GM23338 (cell line): ENCODE data around the gene AZIN2. TPM values are rescaled to one million over a fixed set of nuclear protein-coding genes. Genes with fewer than 3 reads are reported as not detected.

Source experiments
- ATAC-seq: fragments of 200-7000 bp; cut with Tn5 transposase; 3 replicates; pipeline ENCODE4 v1.9.1; 2020
- DNase-seq: peaks from one replicate; pipeline ENCODE4 v3.0.0-alpha.2; 2015; ENCODE audit warnings: low spot score
- H2AFZ ChIP-seq: fragments of 200-600 bp; sonication (generic); 2 replicates; pipeline ENCODE4 v1.8.0; 2016; ENCODE audit warnings: antibody characterized with exemption, mild to moderate bottlenecking, moderate library complexity
- H3F3A ChIP-seq: fragments of 200-600 bp; sonication (generic); replicated peaks from 2 replicates; pipeline ENCODE4 v1.8.0; 2017; ENCODE audit warnings: antibody characterized with exemption, mixed run types, low read depth
- H3K27ac ChIP-seq: fragments of 200-600 bp; sonication (generic); 2 replicates; pipeline ENCODE4 v1.6.1; 2016; ENCODE audit warnings: low read depth
- H3K27me3 ChIP-seq: fragments of 200-600 bp; sonication (generic); 2 replicates; pipeline ENCODE4 v1.8.0; 2016; ENCODE audit warnings: mild to moderate bottlenecking, mixed run types, moderate library complexity; ENCODE audit not compliant: insufficient read depth
- H3K36me3 ChIP-seq: fragments of 200-600 bp; sonication (generic); 2 replicates; pipeline ENCODE4 v1.8.0; 2016; ENCODE audit warnings: mild to moderate bottlenecking; ENCODE audit not compliant: insufficient read depth
- H3K4me1 ChIP-seq: fragments of 200-600 bp; sonication (generic); 2 replicates; pipeline ENCODE4 v1.8.0; 2016; ENCODE audit warnings: mild to moderate bottlenecking, moderate library complexity; ENCODE audit not compliant: insufficient read depth
- H3K4me2 ChIP-seq: fragments of 200-600 bp; sonication (generic); 2 replicates; pipeline ENCODE4 v1.7.1; 2017; ENCODE audit warnings: mixed run types
- H3K4me3 ChIP-seq: fragments of 200-600 bp; sonication (generic); 2 replicates; pipeline ENCODE4 v1.6.1; 2016; ENCODE audit warnings: mixed run types
- H3K79me2 ChIP-seq: fragments of 200-600 bp; sonication (generic); replicated peaks from 2 replicates; pipeline ENCODE4 v1.8.0; 2017; ENCODE audit warnings: mild to moderate bottlenecking; ENCODE audit not compliant: insufficient read depth
- H3K9me2 ChIP-seq: fragments of 200-600 bp; sonication (generic); 2 replicates; pipeline ENCODE4 v1.8.0; 2017; ENCODE audit not compliant: insufficient read depth
- H4K20me1 ChIP-seq: fragments of 200-600 bp; sonication (generic); replicated peaks from 2 replicates; pipeline ENCODE4 v1.8.0; 2017; ENCODE audit warnings: mild to moderate bottlenecking; ENCODE audit not compliant: insufficient read depth
- H3K27ac Mint-ChIP-seq: 2 replicates; pipeline ENCODE4 v1.8.0; 2020; ENCODE audit warnings: inconsistent platforms, mild to moderate bottlenecking, moderate library complexity, mixed read lengths
- H3K27me3 Mint-ChIP-seq: 3 replicates; pipeline ENCODE4 v1.8.0; 2022; ENCODE audit warnings: low read depth, mild to moderate bottlenecking, moderate library complexity, mixed read lengths, inconsistent platforms; ENCODE audit not compliant: insufficient read depth, poor library complexity
- H3K36me3 Mint-ChIP-seq: 3 replicates; pipeline ENCODE4 v1.8.0; 2021; ENCODE audit warnings: low read depth, mild to moderate bottlenecking, inconsistent platforms, moderate library complexity, mixed read lengths
- H3K4me1 Mint-ChIP-seq: 3 replicates; pipeline ENCODE4 v1.8.0; 2020; ENCODE audit warnings: mild to moderate bottlenecking, inconsistent platforms, mixed read lengths
- H3K4me3 Mint-ChIP-seq: 3 replicates; pipeline ENCODE4 v1.8.0; 2021; ENCODE audit warnings: moderate library complexity, mild to moderate bottlenecking, inconsistent platforms, mixed read lengths
- H3K9me3 Mint-ChIP-seq: 3 replicates; pipeline ENCODE4 v1.8.0; 2020; ENCODE audit warnings: moderate library complexity, mild to moderate bottlenecking, inconsistent platforms, mixed read lengths
- CREB1 ChIP-seq: fragments of 250-450 bp; sonication (Bioruptor Pico); IDR thresholded peaks from 2 replicates; pipeline ENCODE4 v1.5.0; 2020; ENCODE audit warnings: low read depth, mild to moderate bottlenecking, moderate library complexity
- EZH2 ChIP-seq: fragments of 200-600 bp; sonication (generic); IDR thresholded peaks from one replicate; pipeline ENCODE4 v1.8.0; 2017; ENCODE audit warnings: antibody characterized with exemption, mild to moderate bottlenecking, low read depth; ENCODE audit not compliant: unreplicated experiment
- EZH2phosphoT487 ChIP-seq: fragments of 200-600 bp; sonication (generic); IDR thresholded peaks from one replicate; pipeline ENCODE4 v1.8.1; 2018; ENCODE audit warnings: antibody characterized with exemption; ENCODE audit not compliant: unreplicated experiment
- JUNB ChIP-seq: IDR thresholded peaks from one replicate; pipeline ENCODE4 v1.6.1; 2016; ENCODE audit warnings: antibody characterized with exemption; ENCODE audit not compliant: unreplicated experiment
- NANOG ChIP-seq: IDR thresholded peaks from 2 replicates; pipeline ENCODE4 v1.6.1; 2016; ENCODE audit warnings: antibody characterized with exemption, borderline replicate concordance
- POLR2AphosphoS5 ChIP-seq: IDR thresholded peaks from 2 replicates; pipeline ENCODE4 v1.6.1; 2016; ENCODE audit warnings: antibody characterized with exemption, low read depth
- STAT1 ChIP-seq: IDR thresholded peaks from one replicate; pipeline ENCODE4 v1.6.1; 2016; ENCODE audit warnings: antibody characterized with exemption; ENCODE audit not compliant: unreplicated experiment
- ZNF114 ChIP-seq: fragments of 250-450 bp; sonication (Bioruptor Pico); IDR thresholded peaks from 2 replicates; pipeline ENCODE4 v1.5.0; 2020; ENCODE audit warnings: mild to moderate bottlenecking, moderate library complexity
- ZNF331 ChIP-seq: fragments of 250-450 bp; sonication (Bioruptor Pico); IDR thresholded peaks from 2 replicates; pipeline ENCODE4 v1.5.0; 2020; ENCODE audit warnings: low read depth, mild to moderate bottlenecking, moderate library complexity
- polyA plus RNA-seq: library from polyadenylated mRNA; unstranded; fragments of >200 nt; fragmentation: Nextera tagmentation; extraction: Ambion mirVana; gene quantifications from 2 replicates; pipeline ENCODE4 v1.2.1, GENCODE V29; 2016
- total RNA-seq: library from RNA; depleted of rRNA; stranded (reverse); fragments of >200 nt; shearing (Covaris generic); gene quantifications from 2 replicates; pipeline ENCODE4 v1.2.3, GENCODE V29; 2014
- TF ChIP-seq, protein P1 (sequence below): IDR thresholded peaks from one replicate; pipeline ENCODE4 v1.6.1; 2018; ENCODE audit warnings: antibody characterized with exemption; ENCODE audit not compliant: unreplicated experiment
- TF ChIP-seq, protein P2 (sequence below), 2 experiments: fragments of 200-600 bp in 1 of 2; sonication (generic) in 1 of 2; conservative IDR thresholded peaks; 2 replicates each; pipeline versions ENCODE4 v1.5.1 to v1.6.1; 2016 to 2017; ENCODE audit warnings: antibody characterized with exemption in 2 of 2, low read depth in 2 of 2, mild to moderate bottlenecking in 2 of 2, moderate library complexity in 1 of 2
- TF ChIP-seq, protein P3 (sequence below): IDR thresholded peaks from 2 replicates; pipeline ENCODE4 v1.6.1; 2016; ENCODE audit warnings: antibody characterized with exemption
- TF ChIP-seq, protein P4 (sequence below): fragments of 250-450 bp; sonication (Bioruptor Pico); IDR thresholded peaks from 2 replicates; pipeline ENCODE4 v1.5.0; 2020; ENCODE audit warnings: mild to moderate bottlenecking, moderate library complexity

Gene AZIN2
- total and polyA plus RNA-seq, 2 experiments from 2014 or later, result 0.37 to 1.2 TPM

DNA sequence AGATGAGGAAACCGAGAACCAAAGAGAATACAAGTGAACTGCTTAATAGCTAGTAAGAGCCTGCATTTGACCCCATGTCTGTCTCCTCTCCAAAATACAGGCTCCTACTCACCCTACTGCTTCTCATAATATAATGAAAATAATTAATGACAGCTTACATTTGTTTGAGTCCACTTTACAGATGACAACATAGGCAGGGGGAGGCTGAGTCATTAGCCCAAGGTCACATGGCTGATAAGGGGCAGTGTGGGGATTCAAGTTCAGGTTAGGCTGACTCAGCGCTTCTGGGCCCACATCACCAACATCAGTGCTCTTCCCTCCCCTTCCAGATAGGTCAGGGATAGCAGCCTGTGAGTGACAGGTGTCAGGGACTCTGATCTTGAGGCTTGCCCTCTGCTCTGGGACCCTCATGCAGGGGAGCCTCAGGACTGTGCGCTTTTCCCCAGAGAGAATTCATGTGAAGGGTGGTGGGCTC is 16.2 kb downstream of the AZIN2 start:
- 0 out of 2 replicates have a peak, but pooled peaks cover under 1% of the 10 kb centered on the region for H3K27me3 ChIP-seq
- H3F3A ChIP-seq, result no peaks in the 10 kb centered on the region
- H4K20me1 ChIP-seq, result no peaks in the 10 kb centered on the region
- ATAC-seq, result no peak
- no peak overlapping the region for H3K27ac ChIP-seq
- H3K4me2 ChIP-seq, result no peak overlapping the region
- Mint-ChIP-seq H3K27ac (no peak overlapping the region), H3K4me3 (no peak overlapping the region), H3K9me3 (no peaks in the 10 kb centered on the region), H3K36me3 (no peaks in the 10 kb centered on the region), H3K27me3 (peaks cover 20% of the 10 kb centered on the region), H3K4me1 (peaks cover 18% of the 10 kb centered on the region)
- no peaks in the 10 kb centered on the region for H3K79me2 ChIP-seq
- peaks cover 10% of the 10 kb centered on the region; the same call in 1 of the 2 replicates for H3K4me1 ChIP-seq
- H3K36me3 ChIP-seq, result no peaks in the 10 kb centered on the region
- TF ChIP-seq POLR2AphosphoS5 (no peak), CREB1 (no peak), ZNF331 (CRISPR knock-in tag) (no peak), STAT1 (no peak), NANOG (no peak), EZH2phosphoT487 (no peak), EZH2 (no peak), ZNF114 (CRISPR knock-in tag) (no peak), JUNB (no peak)
- TF ChIP-seq, protein P1, sequence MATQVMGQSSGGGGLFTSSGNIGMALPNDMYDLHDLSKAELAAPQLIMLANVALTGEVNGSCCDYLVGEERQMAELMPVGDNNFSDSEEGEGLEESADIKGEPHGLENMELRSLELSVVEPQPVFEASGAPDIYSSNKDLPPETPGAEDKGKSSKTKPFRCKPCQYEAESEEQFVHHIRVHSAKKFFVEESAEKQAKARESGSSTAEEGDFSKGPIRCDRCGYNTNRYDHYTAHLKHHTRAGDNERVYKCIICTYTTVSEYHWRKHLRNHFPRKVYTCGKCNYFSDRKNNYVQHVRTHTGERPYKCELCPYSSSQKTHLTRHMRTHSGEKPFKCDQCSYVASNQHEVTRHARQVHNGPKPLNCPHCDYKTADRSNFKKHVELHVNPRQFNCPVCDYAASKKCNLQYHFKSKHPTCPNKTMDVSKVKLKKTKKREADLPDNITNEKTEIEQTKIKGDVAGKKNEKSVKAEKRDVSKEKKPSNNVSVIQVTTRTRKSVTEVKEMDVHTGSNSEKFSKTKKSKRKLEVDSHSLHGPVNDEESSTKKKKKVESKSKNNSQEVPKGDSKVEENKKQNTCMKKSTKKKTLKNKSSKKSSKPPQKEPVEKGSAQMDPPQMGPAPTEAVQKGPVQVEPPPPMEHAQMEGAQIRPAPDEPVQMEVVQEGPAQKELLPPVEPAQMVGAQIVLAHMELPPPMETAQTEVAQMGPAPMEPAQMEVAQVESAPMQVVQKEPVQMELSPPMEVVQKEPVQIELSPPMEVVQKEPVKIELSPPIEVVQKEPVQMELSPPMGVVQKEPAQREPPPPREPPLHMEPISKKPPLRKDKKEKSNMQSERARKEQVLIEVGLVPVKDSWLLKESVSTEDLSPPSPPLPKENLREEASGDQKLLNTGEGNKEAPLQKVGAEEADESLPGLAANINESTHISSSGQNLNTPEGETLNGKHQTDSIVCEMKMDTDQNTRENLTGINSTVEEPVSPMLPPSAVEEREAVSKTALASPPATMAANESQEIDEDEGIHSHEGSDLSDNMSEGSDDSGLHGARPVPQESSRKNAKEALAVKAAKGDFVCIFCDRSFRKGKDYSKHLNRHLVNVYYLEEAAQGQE, result no peak
- TF ChIP-seq, protein P2, sequence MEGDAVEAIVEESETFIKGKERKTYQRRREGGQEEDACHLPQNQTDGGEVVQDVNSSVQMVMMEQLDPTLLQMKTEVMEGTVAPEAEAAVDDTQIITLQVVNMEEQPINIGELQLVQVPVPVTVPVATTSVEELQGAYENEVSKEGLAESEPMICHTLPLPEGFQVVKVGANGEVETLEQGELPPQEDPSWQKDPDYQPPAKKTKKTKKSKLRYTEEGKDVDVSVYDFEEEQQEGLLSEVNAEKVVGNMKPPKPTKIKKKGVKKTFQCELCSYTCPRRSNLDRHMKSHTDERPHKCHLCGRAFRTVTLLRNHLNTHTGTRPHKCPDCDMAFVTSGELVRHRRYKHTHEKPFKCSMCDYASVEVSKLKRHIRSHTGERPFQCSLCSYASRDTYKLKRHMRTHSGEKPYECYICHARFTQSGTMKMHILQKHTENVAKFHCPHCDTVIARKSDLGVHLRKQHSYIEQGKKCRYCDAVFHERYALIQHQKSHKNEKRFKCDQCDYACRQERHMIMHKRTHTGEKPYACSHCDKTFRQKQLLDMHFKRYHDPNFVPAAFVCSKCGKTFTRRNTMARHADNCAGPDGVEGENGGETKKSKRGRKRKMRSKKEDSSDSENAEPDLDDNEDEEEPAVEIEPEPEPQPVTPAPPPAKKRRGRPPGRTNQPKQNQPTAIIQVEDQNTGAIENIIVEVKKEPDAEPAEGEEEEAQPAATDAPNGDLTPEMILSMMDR (conservative IDR thresholded peaks at IDR 0.05; ENCODE audit: low read depth in 2 of 2), result no peak
- TF ChIP-seq, protein P3, sequence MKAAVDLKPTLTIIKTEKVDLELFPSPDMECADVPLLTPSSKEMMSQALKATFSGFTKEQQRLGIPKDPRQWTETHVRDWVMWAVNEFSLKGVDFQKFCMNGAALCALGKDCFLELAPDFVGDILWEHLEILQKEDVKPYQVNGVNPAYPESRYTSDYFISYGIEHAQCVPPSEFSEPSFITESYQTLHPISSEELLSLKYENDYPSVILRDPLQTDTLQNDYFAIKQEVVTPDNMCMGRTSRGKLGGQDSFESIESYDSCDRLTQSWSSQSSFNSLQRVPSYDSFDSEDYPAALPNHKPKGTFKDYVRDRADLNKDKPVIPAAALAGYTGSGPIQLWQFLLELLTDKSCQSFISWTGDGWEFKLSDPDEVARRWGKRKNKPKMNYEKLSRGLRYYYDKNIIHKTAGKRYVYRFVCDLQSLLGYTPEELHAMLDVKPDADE, result no peak
- TF ChIP-seq, protein P4, sequence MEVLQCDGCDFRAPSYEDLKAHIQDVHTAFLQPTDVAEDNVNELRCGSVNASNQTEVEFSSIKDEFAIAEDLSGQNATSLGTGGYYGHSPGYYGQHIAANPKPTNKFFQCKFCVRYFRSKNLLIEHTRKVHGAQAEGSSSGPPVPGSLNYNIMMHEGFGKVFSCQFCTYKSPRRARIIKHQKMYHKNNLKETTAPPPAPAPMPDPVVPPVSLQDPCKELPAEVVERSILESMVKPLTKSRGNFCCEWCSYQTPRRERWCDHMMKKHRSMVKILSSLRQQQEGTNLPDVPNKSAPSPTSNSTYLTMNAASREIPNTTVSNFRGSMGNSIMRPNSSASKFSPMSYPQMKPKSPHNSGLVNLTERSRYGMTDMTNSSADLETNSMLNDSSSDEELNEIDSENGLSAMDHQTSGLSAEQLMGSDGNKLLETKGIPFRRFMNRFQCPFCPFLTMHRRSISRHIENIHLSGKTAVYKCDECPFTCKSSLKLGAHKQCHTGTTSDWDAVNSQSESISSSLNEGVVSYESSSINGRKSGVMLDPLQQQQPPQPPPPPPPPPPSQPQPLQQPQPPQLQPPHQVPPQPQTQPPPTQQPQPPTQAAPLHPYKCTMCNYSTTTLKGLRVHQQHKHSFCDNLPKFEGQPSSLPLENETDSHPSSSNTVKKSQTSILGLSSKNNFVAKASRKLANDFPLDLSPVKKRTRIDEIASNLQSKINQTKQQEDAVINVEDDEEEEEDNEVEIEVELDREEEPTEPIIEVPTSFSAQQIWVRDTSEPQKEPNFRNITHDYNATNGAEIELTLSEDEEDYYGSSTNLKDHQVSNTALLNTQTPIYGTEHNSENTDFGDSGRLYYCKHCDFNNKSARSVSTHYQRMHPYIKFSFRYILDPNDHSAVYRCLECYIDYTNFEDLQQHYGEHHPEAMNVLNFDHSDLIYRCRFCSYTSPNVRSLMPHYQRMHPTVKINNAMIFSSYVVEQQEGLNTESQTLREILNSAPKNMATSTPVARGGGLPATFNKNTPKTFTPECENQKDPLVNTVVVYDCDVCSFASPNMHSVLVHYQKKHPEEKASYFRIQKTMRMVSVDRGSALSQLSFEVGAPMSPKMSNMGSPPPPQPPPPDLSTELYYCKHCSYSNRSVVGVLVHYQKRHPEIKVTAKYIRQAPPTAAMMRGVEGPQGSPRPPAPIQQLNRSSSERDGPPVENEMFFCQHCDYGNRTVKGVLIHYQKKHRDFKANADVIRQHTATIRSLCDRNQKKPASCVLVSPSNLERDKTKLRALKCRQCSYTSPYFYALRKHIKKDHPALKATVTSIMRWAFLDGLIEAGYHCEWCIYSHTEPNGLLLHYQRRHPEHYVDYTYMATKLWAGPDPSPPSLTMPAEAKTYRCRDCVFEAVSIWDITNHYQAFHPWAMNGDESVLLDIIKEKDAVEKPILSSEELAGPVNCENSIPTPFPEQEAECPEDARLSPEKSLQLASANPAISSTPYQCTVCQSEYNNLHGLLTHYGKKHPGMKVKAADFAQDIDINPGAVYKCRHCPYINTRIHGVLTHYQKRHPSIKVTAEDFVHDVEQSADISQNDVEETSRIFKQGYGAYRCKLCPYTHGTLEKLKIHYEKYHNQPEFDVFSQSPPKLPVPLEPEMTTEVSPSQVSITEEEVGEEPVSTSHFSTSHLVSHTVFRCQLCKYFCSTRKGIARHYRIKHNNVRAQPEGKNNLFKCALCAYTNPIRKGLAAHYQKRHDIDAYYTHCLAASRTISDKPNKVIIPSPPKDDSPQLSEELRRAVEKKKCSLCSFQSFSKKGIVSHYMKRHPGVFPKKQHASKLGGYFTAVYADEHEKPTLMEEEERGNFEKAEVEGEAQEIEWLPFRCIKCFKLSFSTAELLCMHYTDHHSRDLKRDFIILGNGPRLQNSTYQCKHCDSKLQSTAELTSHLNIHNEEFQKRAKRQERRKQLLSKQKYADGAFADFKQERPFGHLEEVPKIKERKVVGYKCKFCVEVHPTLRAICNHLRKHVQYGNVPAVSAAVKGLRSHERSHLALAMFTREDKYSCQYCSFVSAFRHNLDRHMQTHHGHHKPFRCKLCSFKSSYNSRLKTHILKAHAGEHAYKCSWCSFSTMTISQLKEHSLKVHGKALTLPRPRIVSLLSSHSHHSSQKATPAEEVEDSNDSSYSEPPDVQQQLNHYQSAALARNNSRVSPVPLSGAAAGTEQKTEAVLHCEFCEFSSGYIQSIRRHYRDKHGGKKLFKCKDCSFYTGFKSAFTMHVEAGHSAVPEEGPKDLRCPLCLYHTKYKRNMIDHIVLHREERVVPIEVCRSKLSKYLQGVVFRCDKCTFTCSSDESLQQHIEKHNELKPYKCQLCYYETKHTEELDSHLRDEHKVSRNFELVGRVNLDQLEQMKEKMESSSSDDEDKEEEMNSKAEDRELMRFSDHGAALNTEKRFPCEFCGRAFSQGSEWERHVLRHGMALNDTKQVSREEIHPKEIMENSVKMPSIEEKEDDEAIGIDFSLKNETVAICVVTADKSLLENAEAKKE (CRISPR knock-in tag), result no peak
- no peak overlapping the region for H3K4me3 ChIP-seq
- H3K9me2 ChIP-seq, result no peaks in the 10 kb centered on the region
- DNase-seq, result no peak
- no peak overlapping the region for H2AFZ ChIP-seq
